Measurements from ENCODE around the gene CSMD2.

CSMD2 gene

DNA sequence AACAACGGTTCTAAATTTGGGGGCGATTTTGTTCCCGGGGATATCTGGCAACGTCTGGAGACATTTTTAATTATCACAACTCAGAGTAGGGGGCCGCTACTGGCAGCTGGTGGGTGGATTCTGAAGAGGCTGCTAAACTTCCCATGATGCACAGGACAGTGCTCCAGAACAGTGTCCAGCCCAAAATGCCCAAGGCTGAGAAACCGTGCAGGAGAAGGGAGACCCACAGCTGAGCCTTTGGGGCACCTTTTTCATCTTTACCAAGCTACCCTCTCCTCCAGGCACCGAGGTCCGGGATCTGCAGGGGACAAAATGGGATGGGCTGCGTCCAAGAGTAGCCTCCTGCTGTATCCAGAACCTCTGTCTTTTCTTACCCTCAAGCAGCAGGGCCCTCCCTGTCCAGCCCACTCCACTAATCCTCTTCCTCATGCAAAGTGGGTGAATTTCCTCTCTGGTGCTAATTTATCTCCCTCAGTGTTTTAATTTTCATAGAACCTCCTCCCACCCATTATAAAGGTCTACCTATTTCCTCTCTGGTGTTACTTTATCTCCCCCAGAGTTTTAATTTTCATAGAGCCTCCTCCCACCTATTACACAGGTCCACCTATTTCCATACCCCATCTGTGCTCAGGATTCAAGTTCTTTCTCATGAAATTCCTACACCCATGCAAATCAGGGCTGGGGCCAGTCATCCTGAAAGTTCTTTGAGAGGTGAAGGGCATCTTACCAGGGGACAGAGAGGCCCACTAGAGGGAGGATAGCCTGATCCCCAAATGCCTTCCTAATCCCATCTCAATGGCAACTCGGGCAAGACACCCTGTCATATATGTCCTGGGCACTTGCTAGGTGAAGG is 42.7 kb downstream of the CSMD2 start:
- no peak overlapping the region for H3K4me3 ChIP-seq (ENCODE audit: low read depth, low read length)
- no peak for DNase-seq (ENCODE audit: low read depth, low spot score)

DNA sequence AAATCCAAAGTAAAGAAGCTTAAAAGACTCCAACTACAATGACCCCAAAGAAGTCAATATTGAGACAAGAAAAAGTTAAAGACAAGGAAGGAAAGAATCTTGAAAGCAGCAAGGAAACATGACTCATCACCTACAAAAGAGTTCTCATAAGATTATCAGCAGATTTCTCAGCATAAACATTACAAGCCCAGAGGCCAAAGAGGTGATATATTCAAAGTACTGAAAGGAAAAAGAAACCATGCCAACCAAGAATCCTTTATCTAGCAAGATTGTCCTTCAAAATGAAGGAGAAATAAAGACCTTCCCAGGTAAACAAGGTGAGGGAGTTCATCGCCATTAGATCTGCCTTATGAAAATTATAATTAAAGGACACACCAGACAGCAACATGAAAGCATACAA is 49.8 kb downstream of the CSMD2 start:
- in situ Hi-C loops (cut with HindIII; ENCODE audit: low sequenced_read_pairs): no loop called here
- no peak for TF ChIP-seq CTCF (IDR thresholded peaks at IDR 0.05; ENCODE audit: low read depth, low read length)
- DNase-seq (ENCODE audit: low read depth, low spot score): no peak
- no peak overlapping the region for H3K4me3 ChIP-seq (ENCODE audit: low read depth, low read length)

More for the DNA sequence above, 42.7 kb downstream of the CSMD2 start:
- TF ChIP-seq CTCF (IDR thresholded peaks at IDR 0.05; ENCODE audit: low read depth, low read length): no peak
- in situ Hi-C loops (cut with HindIII; ENCODE audit: low sequenced_read_pairs): no loop called here

GRCh38 chr1:34113887-34114286 is 51.1 kb downstream of the CSMD2 start:
- peak; percentile 35 for TF ChIP-seq CTCF (IDR thresholded peaks at IDR 0.05; ENCODE audit: low read depth, low read length)
- in situ Hi-C loops (cut with HindIII; ENCODE audit: low sequenced_read_pairs): no loop called here
- H3K4me3 ChIP-seq (ENCODE audit: low read depth, low read length): no peak overlapping the region
- no peak for DNase-seq (ENCODE audit: low read depth, low spot score)

- TF ChIP-seq CTCF (IDR thresholded peaks at IDR 0.05; ENCODE audit: low read depth, low read length): peak; percentile 5
- H3K4me3 ChIP-seq (ENCODE audit: low read depth, low read length): no peak overlapping the region
- no peak for DNase-seq (ENCODE audit: low read depth, low spot score)
- in situ Hi-C loops (cut with HindIII; ENCODE audit: low sequenced_read_pairs): no loop called here
These were observed 51.7 kb downstream of the CSMD2 start for GRCh38 chr1:34113362-34113761.

DNA sequence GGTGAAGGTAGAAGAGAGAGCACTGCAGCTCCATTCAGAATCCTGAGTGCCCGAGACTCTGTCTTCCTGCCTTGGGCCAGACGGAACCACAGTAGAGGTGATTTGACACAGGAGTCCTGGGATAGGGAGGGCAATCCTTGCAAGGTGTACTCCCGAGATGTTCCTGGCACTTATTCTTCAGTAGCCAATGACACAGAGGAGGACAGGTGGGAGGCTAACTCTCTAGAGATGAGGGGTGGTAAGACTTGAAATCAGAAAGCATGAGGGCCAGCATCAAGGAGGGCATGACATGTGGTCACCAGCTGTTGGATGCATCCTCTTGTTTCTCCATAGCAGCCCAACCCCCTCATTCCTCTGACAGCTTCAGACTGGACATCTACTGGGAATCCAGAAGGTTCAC is 56.3 kb downstream of the CSMD2 start:
- in situ Hi-C loops (cut with HindIII; ENCODE audit: low sequenced_read_pairs): no loop called here

GRCh38 chr1:34108269-34108668 is 56.8 kb downstream of the CSMD2 start:
- DNase-seq (ENCODE audit: low read depth, low spot score): no peak
- no peak overlapping the region for H3K4me3 ChIP-seq (ENCODE audit: low read depth, low read length)
- TF ChIP-seq CTCF (IDR thresholded peaks at IDR 0.05; ENCODE audit: low read depth, low read length): no peak
- in situ Hi-C loops (cut with HindIII; ENCODE audit: low sequenced_read_pairs): no loop called here

More for the DNA sequence above, 56.3 kb downstream of the CSMD2 start:
- H3K4me3 ChIP-seq (ENCODE audit: low read depth, low read length): no peak overlapping the region
- DNase-seq (ENCODE audit: low read depth, low spot score): no peak
- no peak for TF ChIP-seq CTCF (IDR thresholded peaks at IDR 0.05; ENCODE audit: low read depth, low read length)

Measured in astrocyte of the spinal cord (primary cell).